Neutrophil (primary cell): Measurements from ENCODE around the gene FCAR.
A peak's percentile ranks its signal among the peaks of the same experiment; 100 is the strongest.
"Not testable (repeated sequence)": the region's sequence is repeated elsewhere in the genome, so short reads cannot be mapped to it uniquely, and the experiment has no call there.

Experiments
- H3K27ac ChIP-seq: fragments of 200-600 bp; sonication (generic); 2 replicates; pipeline ENCODE4 v1.5.1; 2016; ENCODE audit warnings: mild to moderate bottlenecking, moderate library complexity
- H3K27me3 ChIP-seq: fragments of 200-600 bp; sonication (generic); 2 replicates; pipeline ENCODE4 v1.6.0; 2016; ENCODE audit warnings: mild to moderate bottlenecking
- H3K36me3 ChIP-seq: fragments of 200-600 bp; sonication (generic); 2 replicates; pipeline ENCODE4 v1.5.1; 2017
- H3K4me1 ChIP-seq, 2 experiments: fragments of 200-600 bp in 1 of 2; sonication (generic) in 1 of 2; 1 replicate in 1 of 2; 2 replicates in 1 of 2; pipeline versions ENCODE4 v1.5.1 to v1.6.1; 2013 to 2016; ENCODE audit warnings: low read depth in 1 of 2, low read length in 1 of 2, mild to moderate bottlenecking in 1 of 2, moderate library complexity in 1 of 2; ENCODE audit not compliant: control insufficient read depth in 1 of 2, insufficient read depth in 1 of 2
- H3K4me3 ChIP-seq, 2 experiments: fragments of 200-600 bp in 1 of 2; sonication (generic) in 1 of 2; 1 replicate in 1 of 2; 2 replicates in 1 of 2; pipeline ENCODE4 v1.5.1; 2013 to 2016; ENCODE audit warnings: low read depth in 1 of 2, low read length in 1 of 2, mild to moderate bottlenecking in 1 of 2, moderate library complexity in 1 of 2
- H3K9me3 ChIP-seq: fragments of 200-600 bp; sonication (generic); 2 replicates; pipeline ENCODE4 v1.5.1; 2016
- TF ChIP-seq, protein P1 (sequence below): fragments of 200-600 bp; sonication (generic); IDR thresholded peaks from 2 replicates; pipeline ENCODE4 v1.5.1; 2016; ENCODE audit warnings: antibody characterized with exemption

FCAR gene

DNA sequence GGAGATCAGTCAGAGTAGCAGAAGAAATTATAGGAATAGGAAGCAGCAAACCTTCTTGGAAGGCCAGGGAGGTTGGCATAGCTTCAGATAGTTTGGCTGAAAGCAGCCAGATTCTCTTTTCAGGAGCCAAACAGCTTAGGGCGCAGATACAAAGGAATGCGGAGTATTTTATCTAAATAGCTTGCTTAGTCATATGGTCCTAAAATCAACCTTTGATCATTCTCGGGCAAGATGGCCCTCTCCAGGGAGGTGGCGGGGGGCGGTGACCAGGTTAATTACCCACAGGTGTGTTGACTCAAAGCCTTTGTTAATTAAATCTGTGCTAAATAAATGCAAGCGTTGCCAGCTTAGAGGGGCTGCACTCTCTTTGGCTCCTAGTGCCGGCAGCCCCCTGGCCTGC, 19.4 kb downstream of the FCAR start:
- H3K9me3 ChIP-seq: no peaks in the 10 kb centered on the region
- TF ChIP-seq, protein P1, sequence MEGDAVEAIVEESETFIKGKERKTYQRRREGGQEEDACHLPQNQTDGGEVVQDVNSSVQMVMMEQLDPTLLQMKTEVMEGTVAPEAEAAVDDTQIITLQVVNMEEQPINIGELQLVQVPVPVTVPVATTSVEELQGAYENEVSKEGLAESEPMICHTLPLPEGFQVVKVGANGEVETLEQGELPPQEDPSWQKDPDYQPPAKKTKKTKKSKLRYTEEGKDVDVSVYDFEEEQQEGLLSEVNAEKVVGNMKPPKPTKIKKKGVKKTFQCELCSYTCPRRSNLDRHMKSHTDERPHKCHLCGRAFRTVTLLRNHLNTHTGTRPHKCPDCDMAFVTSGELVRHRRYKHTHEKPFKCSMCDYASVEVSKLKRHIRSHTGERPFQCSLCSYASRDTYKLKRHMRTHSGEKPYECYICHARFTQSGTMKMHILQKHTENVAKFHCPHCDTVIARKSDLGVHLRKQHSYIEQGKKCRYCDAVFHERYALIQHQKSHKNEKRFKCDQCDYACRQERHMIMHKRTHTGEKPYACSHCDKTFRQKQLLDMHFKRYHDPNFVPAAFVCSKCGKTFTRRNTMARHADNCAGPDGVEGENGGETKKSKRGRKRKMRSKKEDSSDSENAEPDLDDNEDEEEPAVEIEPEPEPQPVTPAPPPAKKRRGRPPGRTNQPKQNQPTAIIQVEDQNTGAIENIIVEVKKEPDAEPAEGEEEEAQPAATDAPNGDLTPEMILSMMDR: no peak
- no peak overlapping the region for H3K27ac ChIP-seq
- peaks cover 54% of the 10 kb centered on the region for H3K36me3 ChIP-seq
- no peaks in the 10 kb centered on the region for H3K27me3 ChIP-seq
- no peak overlapping the region for H3K4me3 ChIP-seq
- H3K4me1 ChIP-seq: peaks cover 9 to 13% of the 10 kb centered on the region in 2 experiments

DNA sequence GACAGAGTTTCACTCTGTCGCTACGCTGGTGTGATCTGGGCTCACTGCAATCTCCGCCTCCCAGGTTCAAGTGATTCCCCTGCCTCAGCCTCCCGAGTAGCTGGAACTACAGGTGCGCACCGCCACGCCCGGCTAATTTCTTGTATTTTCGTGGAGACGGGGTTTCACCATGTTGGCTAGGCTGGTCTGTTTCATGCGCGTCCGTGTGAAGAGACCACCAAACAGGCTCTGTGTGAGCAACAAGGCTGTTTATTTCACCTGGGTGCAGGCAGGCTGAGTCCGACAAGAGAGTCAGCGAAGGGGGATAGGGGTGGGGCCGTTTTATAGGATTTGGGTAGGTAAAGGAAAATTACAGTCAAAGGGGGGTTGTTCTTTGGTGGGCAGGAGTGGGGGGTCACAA, 20.1 kb downstream of the FCAR start:
- not testable (repeated sequence) for H3K27ac ChIP-seq, H3K4me3 ChIP-seq, H3K9me3 ChIP-seq, H3K27me3 ChIP-seq
- Histone ChIP-seq H3K36me3 (peaks cover 47% of the 10 kb centered on the region), H3K4me1 (peaks cover 9 to 16% of the 10 kb centered on the region in 2 experiments)

DNA sequence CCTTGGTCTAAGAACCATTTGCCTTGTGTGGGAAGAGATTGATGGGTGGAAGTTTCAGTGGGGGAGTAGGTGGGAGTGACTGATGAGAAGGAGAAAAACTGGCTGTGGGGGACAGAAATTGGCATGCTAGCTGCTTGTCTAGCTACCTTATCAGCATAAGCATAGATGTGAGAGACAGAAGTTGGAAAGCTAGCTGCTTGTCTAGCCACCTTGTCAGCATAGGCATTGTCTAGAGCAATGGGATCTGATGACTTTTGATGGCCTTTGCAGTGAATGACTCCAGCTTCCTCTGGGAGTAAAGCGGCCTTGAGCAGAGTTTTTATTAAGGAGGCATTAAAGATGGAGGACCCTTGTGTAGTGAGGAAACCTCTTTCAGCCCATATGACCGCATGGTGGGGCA, 22.0 kb downstream of the FCAR start:
- Histone ChIP-seq H3K9me3 (no peaks in the 10 kb centered on the region), H3K4me1 (peaks cover 21 to 28% of the 10 kb centered on the region in 2 experiments), H3K4me3 (no peak overlapping the region), H3K36me3 (peaks cover 27% of the 10 kb centered on the region), H3K27me3 (no peaks in the 10 kb centered on the region), H3K27ac (peak overlapping the region; percentile 15)
- TF ChIP-seq, protein P1: no peak

DNA sequence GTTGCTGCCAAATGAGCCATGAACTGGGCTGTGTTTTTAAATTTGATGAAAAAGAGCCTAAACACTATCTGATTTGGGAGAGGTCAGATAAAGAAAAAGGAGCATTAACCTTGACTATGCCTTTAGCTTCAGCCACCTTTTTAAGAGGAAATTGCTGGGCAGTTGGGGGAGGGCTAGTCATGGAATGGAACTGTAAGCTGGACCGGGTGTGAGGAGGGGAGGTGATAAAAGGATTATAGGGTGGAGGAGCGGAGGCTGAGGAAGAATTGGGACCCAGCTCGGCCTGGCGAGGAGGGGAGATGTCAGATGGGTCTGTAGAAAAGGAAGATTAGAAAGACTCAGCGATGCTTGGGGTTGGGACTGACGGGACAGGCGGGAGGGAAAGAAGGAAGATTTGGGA, 24.6 kb downstream of the FCAR start:
- not testable (repeated sequence) for H3K27ac ChIP-seq, H3K9me3 ChIP-seq, H3K36me3 ChIP-seq, H3K4me3 ChIP-seq, H3K27me3 ChIP-seq
- H3K4me1 ChIP-seq: peaks cover 37 to 44% of the 10 kb centered on the region in 2 experiments

DNA sequence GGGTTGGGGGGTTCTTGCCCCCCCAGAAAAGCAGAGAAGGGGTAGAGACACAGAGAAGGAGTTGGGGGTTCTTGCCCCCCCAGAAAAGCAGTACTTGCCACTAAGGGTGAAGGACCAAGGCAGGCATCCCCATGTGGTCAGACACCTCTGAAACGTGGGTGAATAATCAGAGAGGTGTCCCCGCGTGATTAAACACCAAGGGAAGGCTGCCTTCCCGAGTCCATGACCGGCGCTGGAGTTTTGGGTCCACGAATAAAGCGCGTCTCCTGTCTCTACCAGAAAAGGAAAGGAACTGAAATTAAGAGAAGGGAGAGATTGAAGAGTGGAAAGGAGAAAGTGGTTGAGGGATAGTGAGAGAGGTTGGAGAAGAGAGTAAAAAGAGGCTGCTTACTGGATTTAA, 25.6 kb downstream of the FCAR start:
- H3K27me3 ChIP-seq, H3K9me3 ChIP-seq, H3K36me3 ChIP-seq, H3K4me3 ChIP-seq: not testable (repeated sequence)
- peak overlapping the region; percentile 62 for H3K27ac ChIP-seq
- peaks cover 37 to 44% of the 10 kb centered on the region in 2 experiments for H3K4me1 ChIP-seq

DNA sequence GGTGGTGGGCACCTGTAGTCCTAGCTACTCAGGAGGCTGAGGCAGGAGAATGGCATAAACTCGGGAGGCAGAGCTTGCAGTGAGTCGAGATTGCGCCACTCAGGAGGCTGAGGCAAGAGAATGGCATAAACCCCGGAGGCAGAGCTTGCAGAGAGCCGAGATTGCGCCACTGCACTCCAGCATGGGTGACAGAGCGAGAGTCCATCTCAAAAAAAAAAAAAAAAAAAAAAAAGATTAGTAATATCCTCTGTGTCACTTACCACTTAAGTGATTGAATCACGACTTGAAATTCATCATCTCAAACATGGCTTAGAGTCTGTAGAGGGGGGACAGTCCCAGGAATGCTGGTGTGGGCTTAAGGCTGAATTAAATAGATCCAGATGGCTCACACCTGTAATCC, 27.1 kb downstream of the FCAR start:
- H3K36me3 ChIP-seq, H3K9me3 ChIP-seq: not testable (repeated sequence)
- Histone ChIP-seq H3K4me3 (peak overlapping the region in 1 of 2 experiments; percentile 30), H3K27ac (peak overlapping the region; percentile 84), H3K27me3 (peaks cover 17% of the 10 kb centered on the region), H3K4me1 (peaks cover 34 to 46% of the 10 kb centered on the region in 2 experiments)

DNA sequence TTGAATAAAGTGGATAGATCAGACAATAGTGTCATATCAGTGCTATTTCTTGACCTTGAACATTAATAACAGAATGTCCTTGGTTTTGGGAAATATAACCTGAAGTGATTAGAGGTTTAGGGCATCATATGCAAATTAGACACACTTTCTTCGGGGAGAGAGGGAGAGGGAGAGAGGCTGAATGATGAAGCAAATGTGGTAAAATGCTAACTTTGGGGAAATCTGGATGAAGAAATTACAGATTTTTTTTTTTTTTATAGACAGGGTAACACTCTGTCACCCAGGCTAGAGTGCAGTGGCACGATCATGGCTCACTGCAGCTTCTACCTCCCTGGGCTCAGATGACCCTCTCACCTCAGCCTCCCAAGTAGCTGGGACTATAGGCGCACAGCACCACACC, 28.0 kb downstream of the FCAR start:
- TF ChIP-seq, protein P1: no peak
- Histone ChIP-seq H3K4me1 (peaks cover 28 to 41% of the 10 kb centered on the region in 2 experiments), H3K9me3 (no peaks in the 10 kb centered on the region), H3K4me3 (no peak overlapping the region), H3K27ac (peak overlapping the region; percentile 84), H3K27me3 (peaks cover 24% of the 10 kb centered on the region), H3K36me3 (peaks cover 4% of the 10 kb centered on the region)

DNA sequence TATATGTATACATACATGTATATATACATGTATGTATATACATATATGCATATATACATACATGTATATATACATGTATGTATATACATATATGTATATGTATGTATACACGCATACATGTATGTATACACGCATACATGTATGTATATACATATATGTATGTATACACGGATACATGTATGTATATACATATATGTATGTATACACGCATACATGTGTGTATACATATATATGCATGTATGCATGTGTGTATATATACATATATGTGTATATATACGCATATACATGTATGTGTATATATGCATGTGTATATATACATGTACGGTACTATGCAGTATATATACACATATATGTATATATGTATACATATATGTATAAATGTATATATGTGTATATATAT, 29.3 kb downstream of the FCAR start:
- Histone ChIP-seq H3K27me3 (peaks cover 24% of the 10 kb centered on the region), H3K36me3 (peaks cover 4% of the 10 kb centered on the region), H3K9me3 (no peaks in the 10 kb centered on the region), H3K4me3 (no peak overlapping the region), H3K27ac (no peak overlapping the region), H3K4me1 (peaks cover 28 to 37% of the 10 kb centered on the region in 2 experiments)
- TF ChIP-seq, protein P1: no peak

DNA sequence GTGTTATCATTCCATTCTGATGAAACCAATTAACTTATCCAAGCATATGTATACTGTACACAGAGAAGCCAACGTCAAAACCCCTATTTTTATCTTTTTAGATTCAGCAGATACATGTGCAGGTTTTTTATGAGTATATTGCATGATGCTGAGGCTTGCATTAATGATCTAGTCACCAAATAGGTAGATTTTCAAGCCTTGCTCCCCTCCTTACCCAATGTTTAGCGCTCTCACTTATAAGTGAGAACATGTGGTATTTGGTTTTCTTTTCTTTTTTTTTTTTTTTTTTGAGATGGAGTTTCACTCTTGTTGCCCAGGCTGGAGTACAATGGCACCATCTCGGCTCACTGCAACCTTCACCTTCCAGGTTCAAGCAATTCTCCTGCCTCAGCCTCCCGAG, 30.2 kb downstream of the FCAR start:
- Histone ChIP-seq H3K27me3 (peaks cover 24% of the 10 kb centered on the region), H3K4me1 (peaks cover 28 to 33% of the 10 kb centered on the region in 2 experiments)
- not testable (repeated sequence) for H3K4me3 ChIP-seq, H3K9me3 ChIP-seq, H3K27ac ChIP-seq, H3K36me3 ChIP-seq
